ENCODE measurements around the gene PCDH11Y.
"Not testable (repeated sequence)": the region's sequence is repeated elsewhere in the genome, so short reads cannot be mapped to it uniquely, and the experiment has no call there.

GRCh38 chrY:5002476-5003184 is 2.5 kb downstream of the PCDH11Y start:
- TF ChIP-seq EZH2phosphoT487 (IDR thresholded peaks at IDR 0.05; ENCODE audit: unreplicated experiment); CTCF (conservative IDR thresholded peaks at IDR 0.05; ENCODE audit: low read depth in 2 of 2); ZNF331 (CRISPR knock-in tag; IDR thresholded peaks at IDR 0.05; ENCODE audit: low read depth); JUNB (IDR thresholded peaks at IDR 0.05; ENCODE audit: unreplicated experiment); EZH2 (IDR thresholded peaks at IDR 0.05; ENCODE audit: low read depth, unreplicated experiment); POLR2AphosphoS5 (IDR thresholded peaks at IDR 0.05; ENCODE audit: low read depth); ZNF114 (CRISPR knock-in tag; IDR thresholded peaks at IDR 0.05); STAT1 (IDR thresholded peaks at IDR 0.05; ENCODE audit: unreplicated experiment); REST (IDR thresholded peaks at IDR 0.05; ENCODE audit: unreplicated experiment); ETS1 (IDR thresholded peaks at IDR 0.05); CREB1 (CRISPR knock-in tag; IDR thresholded peaks at IDR 0.05; ENCODE audit: low read depth): not testable (repeated sequence)
